ENCODE results near the gene BPIFA3. TPM values are rescaled to one million over a fixed set of nuclear protein-coding genes. Genes with fewer than 3 reads are reported as not detected.

The BPIFA3 gene
- total RNA-seq, 4 donors from 2014 or later, result not detected

- ATAC-seq (ENCODE audit: low FRiP score) (no peak), DNase-seq (ENCODE audit: low spot score) (no peak)
- no peak for TF ChIP-seq CTCF (IDR thresholded peaks at IDR 0.05)
Observed at GRCh38 chr20:33234050-33234449, 16.9 kb downstream of the BPIFA3 start.

GRCh38 chr20:33235696-33236095, 18.5 kb downstream of the BPIFA3 start, which contains the start of gene BPIFA1:
BPIFA1 (plus strand) TSS chr20:33235996; CDS start chr20:33237712, 1,716 bp downstream.
- no peak for TF ChIP-seq CTCF (IDR thresholded peaks at IDR 0.05)
- no peak for DNase-seq (ENCODE audit: low spot score)
- no peak for ATAC-seq (ENCODE audit: low FRiP score)

- DNase-seq (ENCODE audit: low spot score), result no peak
- no peak for ATAC-seq (ENCODE audit: low FRiP score)
- TF ChIP-seq CTCF (IDR thresholded peaks at IDR 0.05), result no peak
Observed at GRCh38 chr20:33236351-33236750, 19.2 kb downstream of the BPIFA3 start.

GRCh38 chr20:33237989-33238388, 20.8 kb downstream of the BPIFA3 start:
- TF ChIP-seq CTCF (IDR thresholded peaks at IDR 0.05), result no peak
- DNase-seq (ENCODE audit: low spot score) (no peak), ATAC-seq (ENCODE audit: low FRiP score) (no peak)

GRCh38 chr20:33239418-33239817, 22.3 kb downstream of the BPIFA3 start:
- TF ChIP-seq CTCF (IDR thresholded peaks at IDR 0.05), result no peak

GRCh38 chr20:33239979-33240736, 23.0 kb downstream of the BPIFA3 start:
- ATAC-seq (ENCODE audit: low FRiP score), result no peak
- TF ChIP-seq CTCF (IDR thresholded peaks at IDR 0.05), result no peak
- DNase-seq (ENCODE audit: low spot score), result no peak

More at GRCh38 chr20:33239418-33239817, 22.3 kb downstream of the BPIFA3 start:
- ATAC-seq (ENCODE audit: low FRiP score) (no peak), DNase-seq (ENCODE audit: low spot score) (no peak)

GRCh38 chr20:33240923-33241322, 23.8 kb downstream of the BPIFA3 start:
- ATAC-seq (ENCODE audit: low FRiP score) (no peak), DNase-seq (ENCODE audit: low spot score) (no peak)
- no peak for TF ChIP-seq CTCF (IDR thresholded peaks at IDR 0.05)
